Right lobe of liver (tissue), 6 donors: ENCODE results near the gene PRKCZ. TPM values are rescaled to one million over a fixed set of nuclear protein-coding genes. Genes with fewer than 3 reads are reported as not detected.
A peak's percentile ranks its signal among the peaks of the same experiment; 100 is the strongest.
"Not testable (repeated sequence)": the region's sequence is repeated elsewhere in the genome, so short reads cannot be mapped to it uniquely, and the experiment has no call there.

Experiments used
- ATAC-seq, 4 donors: fragments of 200-7000 bp; cut with Tn5 transposase; one replicate each; pipeline ENCODE4 v1.9.1; 2020; ENCODE audit warnings: mild to moderate bottlenecking in 4 of 4, moderate library complexity in 4 of 4
- DNase-seq, 3 donors: peaks; one replicate each; pipeline ENCODE4 v3.0.0-alpha.2; 2020
- H3K27ac ChIP-seq, 3 donors: fragments of 200-600 bp; one replicate each; pipeline ENCODE4 v1.8.0; 2022
- H3K27me3 ChIP-seq, 2 donors: fragments of 200-600 bp; one replicate each; pipeline ENCODE4 v1.8.0; 2022
- H3K36me3 ChIP-seq, 4 donors: fragments of 200-600 bp; sonication (generic) in 1 of 4; one replicate each; pipeline versions ENCODE4 v1.5.1 to v1.8.0; 2017 to 2022; ENCODE audit warnings: control low read depth in 1 of 4
- H3K4me1 ChIP-seq, 4 donors: fragments of 200-600 bp; sonication (generic) in 1 of 4; one replicate each; pipeline versions ENCODE4 v1.5.1 to v1.8.0; 2017 to 2022; ENCODE audit warnings: control low read depth in 1 of 4
- H3K4me3 ChIP-seq, 3 donors: fragments of 200-600 bp; one replicate each; pipeline ENCODE4 v1.8.0; 2022
- H3K9me3 ChIP-seq, 4 donors: fragments of 200-600 bp; sonication (generic) in 1 of 4; one replicate each; pipeline versions ENCODE4 v1.5.1 to v1.8.0; 2017 to 2022; ENCODE audit warnings: control low read depth in 1 of 4
- POLR2A ChIP-seq: fragments of 450-650 bp; IDR thresholded peaks from one replicate; pipeline ENCODE4 v1.6.1; 2017; ENCODE audit warnings: antibody characterized with exemption, mild to moderate bottlenecking
- WGBS: methylation state at CpG from one replicate; pipeline ENCODE4 v1.1.6; 2018; ENCODE audit warnings: low coverage, low lambda C conversion rate; ENCODE audit not compliant: insufficient coverage; ENCODE audit errors: missing lambda C conversion rate; 5-methylcytosine and 5-hydroxymethylcytosine counted together
- intact Hi-C, 2 donors: fragments of 100-400 bp; cut with DNase I; formaldehyde crosslinking; loops; one replicate each; pipeline versions ENCODE4 v1.11.2 to v1.14.1; 2022
- total RNA-seq, 6 experiments: library from RNA; depleted of rRNA in 2 of 6; stranded (reverse); fragments of >200 nt in 2 of 6; fragmentation: NEBNext Ultra II Directional in 3 of 6; extraction: Animal tissue kit (Norgen Biotek cat#: 25700) in 3 of 6; gene quantifications; one replicate each; pipeline versions ENCODE4 v1.1.0 to v1.2.4, GENCODE V29; 2016 to 2023
- TF ChIP-seq, protein P1 (sequence below), 4 donors: fragments of 200-600 bp in 3 of 4; fragments of 450-650 bp in 1 of 4; IDR thresholded peaks; one replicate each; pipeline versions ENCODE4 v1.5.1 to v1.8.0; 2016 to 2022; ENCODE audit warnings: antibody characterized with exemption in 4 of 4, mild to moderate bottlenecking in 2 of 4
- donor health status: DM: no; HTN: yes; CAD: no.
- donor health status: DM: no; HTN: no; CAD: no.
- donor health status: DM: no; HTN: no; CAD: no.
- donor health status: DM: no; HTN: yes; CAD: no.
- donor health status: DM: no; HTN: yes; CAD: no.

PRKCZ gene
- total RNA-seq, 6 experiments from 2014 or later, result 10.3 to 20.1 (median 15.8) TPM

DNA sequence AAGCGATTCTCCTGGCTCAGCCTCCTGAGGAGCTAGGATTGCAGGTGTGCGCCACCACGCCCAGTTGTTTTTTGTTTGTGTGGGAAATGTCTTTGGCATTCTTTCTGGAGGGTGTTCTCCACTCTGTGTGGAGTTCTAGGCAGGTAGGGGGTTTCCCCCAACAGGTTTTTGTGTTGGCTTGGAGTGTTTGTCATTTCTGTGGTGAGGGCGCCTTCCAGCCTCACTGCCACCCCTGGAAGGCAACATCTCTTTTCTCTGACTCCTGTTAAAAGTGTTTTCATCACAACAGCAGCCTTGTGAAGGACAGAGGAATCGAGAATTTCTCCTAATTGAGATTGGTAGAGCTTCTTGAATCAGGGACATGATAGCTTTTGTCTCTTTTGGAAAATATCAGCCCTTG is 69.7 kb downstream of the PRKCZ start:
- Histone ChIP-seq H3K9me3 (no peaks in the 10 kb centered on the region), H3K27me3 (no peaks in the 10 kb centered on the region), H3K27ac (no peak overlapping the region), H3K4me1 (no peaks in the 10 kb centered on the region), H3K4me3 (no peak overlapping the region), H3K36me3 (no peaks in the 10 kb centered on the region)
- no peak for ATAC-seq
- intact Hi-C loops, result no loop called here
- TF ChIP-seq, protein P1, sequence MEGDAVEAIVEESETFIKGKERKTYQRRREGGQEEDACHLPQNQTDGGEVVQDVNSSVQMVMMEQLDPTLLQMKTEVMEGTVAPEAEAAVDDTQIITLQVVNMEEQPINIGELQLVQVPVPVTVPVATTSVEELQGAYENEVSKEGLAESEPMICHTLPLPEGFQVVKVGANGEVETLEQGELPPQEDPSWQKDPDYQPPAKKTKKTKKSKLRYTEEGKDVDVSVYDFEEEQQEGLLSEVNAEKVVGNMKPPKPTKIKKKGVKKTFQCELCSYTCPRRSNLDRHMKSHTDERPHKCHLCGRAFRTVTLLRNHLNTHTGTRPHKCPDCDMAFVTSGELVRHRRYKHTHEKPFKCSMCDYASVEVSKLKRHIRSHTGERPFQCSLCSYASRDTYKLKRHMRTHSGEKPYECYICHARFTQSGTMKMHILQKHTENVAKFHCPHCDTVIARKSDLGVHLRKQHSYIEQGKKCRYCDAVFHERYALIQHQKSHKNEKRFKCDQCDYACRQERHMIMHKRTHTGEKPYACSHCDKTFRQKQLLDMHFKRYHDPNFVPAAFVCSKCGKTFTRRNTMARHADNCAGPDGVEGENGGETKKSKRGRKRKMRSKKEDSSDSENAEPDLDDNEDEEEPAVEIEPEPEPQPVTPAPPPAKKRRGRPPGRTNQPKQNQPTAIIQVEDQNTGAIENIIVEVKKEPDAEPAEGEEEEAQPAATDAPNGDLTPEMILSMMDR (IDR thresholded peaks at IDR 0.05), result no peak
- TF ChIP-seq POLR2A, result no peak
- 100% methylated on average over 5 of the region's 5 CpGs for WGBS
- DNase-seq, result no peak

DNA sequence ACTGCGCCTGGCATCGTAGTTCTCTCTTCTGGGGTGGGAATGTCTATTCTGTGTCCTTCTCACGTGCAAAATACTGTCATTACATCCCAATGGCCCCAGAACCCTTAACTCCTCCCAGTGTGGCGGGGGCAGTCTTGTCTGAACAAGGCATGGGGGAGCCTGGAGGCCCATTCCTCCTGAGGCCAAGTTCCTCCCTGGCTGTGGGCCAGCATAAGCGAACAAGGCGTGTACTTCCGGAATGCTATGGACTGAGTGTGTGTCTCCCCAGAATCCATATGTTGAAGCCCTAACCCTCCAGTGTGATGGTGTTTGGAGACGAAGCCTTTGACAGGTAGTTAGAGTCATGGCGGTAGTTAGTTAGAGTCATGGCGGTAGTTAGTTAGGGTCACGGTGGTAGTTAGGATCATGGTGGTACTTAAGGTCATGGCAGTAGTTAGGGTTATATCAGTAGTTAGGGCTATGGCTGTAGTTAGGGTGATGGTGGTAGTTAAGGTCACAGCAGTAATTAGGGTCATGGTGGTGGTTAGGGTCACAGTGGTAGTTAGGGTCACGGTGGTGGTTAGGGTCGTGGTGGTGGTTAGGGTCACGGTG is 71.0 kb downstream of the PRKCZ start:
- TF ChIP-seq POLR2A, result no peak
- TF ChIP-seq, protein P1 (IDR thresholded peaks at IDR 0.05), result no peak
- no peaks in the 10 kb centered on the region for H3K4me1 ChIP-seq
- no peak overlapping the region for H3K4me3 ChIP-seq
- no peak overlapping the region for H3K27ac ChIP-seq
- intact Hi-C loops, result no loop called here
- ATAC-seq, result no peak
- no peak for DNase-seq
- no peaks in the 10 kb centered on the region for H3K36me3 ChIP-seq
- H3K27me3 ChIP-seq, result no peaks in the 10 kb centered on the region
- no peaks in the 10 kb centered on the region for H3K9me3 ChIP-seq
- 86% methylated on average over 10 of the region's 14 CpGs for WGBS

DNA sequence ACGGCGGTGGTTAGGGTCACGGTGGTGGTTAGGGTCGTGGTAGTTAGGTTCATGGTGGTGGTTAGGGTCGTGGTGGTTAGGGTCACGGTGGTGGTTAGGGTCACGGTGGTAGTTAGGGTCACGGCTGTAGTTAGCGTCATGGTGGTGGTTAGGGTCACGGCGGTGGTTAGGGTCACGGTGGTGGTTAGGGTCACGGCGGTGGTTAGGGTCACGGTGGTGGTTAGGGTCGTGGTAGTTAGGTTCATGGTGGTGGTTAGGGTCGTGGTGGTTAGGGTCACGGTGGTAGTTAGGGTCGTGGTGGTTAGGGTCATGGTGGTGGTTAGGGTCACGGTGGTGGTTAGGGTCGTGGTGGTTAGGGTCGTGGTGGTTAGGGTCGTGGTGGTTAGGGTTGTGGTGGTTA is 71.6 kb downstream of the PRKCZ start:
- H3K4me3 ChIP-seq, H3K4me1 ChIP-seq, H3K27ac ChIP-seq, DNase-seq, H3K36me3 ChIP-seq, intact Hi-C loops, H3K27me3 ChIP-seq, ATAC-seq, H3K9me3 ChIP-seq: not testable (repeated sequence)
- 77% methylated on average over 13 of the region's 23 CpGs for WGBS

DNA sequence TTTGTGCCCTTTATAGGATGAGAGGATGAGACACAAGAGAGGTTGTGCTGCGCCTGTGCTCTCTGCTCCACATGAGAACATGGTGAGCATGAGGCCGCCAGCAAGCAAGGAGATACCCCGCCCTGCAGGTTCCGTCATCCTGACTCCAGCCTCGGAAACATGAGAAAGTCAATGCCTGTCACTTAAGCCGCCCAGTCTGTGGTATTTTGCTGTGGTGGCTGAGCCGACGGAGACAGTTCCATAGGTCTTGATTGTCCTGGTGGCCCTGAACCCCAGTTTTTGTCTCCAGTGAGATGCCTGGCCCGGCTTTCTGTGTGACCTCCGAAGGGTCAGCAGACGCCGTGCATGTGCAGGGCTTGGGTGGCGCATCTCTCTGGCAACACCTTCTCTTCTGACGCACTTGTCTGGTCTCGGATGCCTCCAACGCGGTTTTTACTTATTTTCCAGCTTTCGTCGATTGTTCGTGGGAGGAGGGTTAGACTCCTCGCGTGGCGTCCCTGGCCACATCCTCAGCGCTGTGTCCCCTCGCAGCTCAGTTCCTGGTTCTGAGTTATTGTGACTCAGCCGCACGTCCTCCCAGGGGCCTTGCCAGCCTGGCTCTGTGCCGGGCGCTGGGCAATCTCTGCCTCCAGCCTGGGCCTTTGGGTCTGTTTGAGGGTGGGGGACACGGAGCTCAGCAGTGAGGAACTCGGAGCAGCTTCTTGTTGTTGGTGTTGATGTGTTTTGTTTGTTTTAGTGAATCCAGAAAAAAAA is 74.4 kb downstream of the PRKCZ start:
- TF ChIP-seq, protein P1 (IDR thresholded peaks at IDR 0.05), result no peak
- TF ChIP-seq POLR2A, result no peak
- intact Hi-C loops, result no loop called here
- peak in 1 of 3 donors; percentile 37 for DNase-seq

More for the DNA sequence above, 74.4 kb downstream of the PRKCZ start:
- 88% methylated on average over 11 of the region's 31 CpGs for WGBS
- H3K36me3 ChIP-seq, result no peaks in the 10 kb centered on the region
- no peaks in the 10 kb centered on the region for H3K27me3 ChIP-seq
- no peak overlapping the region for H3K27ac ChIP-seq
- H3K4me3 ChIP-seq, result no peak overlapping the region
- no peaks in the 10 kb centered on the region for H3K4me1 ChIP-seq
- peak in 1 of 4 donors; percentile 33 for ATAC-seq
- no peaks in the 10 kb centered on the region for H3K9me3 ChIP-seq
